NCI-H1694 treated with DMSO at 0.1 percent for 48 hours (cell line): ENCODE results near the gene ST8SIA3.
"Not testable (repeated sequence)": the region's sequence is repeated elsewhere in the genome, so short reads cannot be mapped to it uniquely, and the experiment has no call there.

Experiments
- DNase-seq: peaks from one replicate; lab custom pipeline; 2025; lab: John Stamatoyannopoulos, UW

Gene ST8SIA3

DNA sequence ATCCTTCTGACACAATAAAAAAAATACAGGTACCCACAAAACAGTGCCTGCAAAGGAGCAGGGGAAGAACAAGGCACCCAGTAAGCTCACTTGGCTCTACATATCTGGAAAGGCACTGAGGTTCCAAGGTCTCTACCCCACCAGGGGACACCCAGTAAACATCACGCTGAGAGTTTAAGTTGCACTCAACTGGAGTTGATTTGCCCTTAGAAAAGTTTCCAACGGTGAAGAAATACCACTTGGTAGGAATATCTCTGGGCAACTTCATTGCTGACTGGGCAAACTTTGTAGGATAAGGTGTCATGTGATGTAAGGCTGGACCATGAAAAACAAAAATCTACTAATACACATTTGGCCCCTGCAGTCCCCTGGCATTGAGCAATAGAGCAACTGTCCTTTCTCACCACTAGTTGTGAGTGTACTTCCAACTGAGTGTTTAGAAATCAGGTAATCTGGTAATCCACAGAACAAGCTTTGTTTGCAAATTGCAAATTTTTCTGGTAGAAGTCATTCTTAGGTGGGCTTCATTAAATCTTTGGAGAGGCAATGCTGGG, 14.2 kb downstream of the ST8SIA3 start:
- DNase-seq: no peak

DNA sequence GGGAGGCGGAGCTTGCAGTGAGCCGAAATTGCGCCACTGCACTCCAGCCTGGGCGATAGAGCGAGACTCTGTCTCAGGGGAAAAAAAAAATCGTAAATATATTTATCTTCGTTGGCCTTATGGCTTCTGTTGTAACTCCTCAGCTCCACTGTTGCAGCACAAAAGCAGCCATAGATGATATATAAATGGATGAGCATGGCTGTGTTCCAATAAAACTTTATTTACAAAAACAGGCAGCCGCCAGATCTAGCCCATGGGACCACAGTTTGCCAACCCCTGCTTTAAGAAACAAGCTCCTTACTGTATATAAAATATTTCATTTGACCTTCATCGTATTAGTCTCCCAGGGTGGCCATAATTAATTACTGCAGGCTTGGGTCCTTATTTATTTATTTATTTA, 20.1 kb downstream of the ST8SIA3 start:
- no peak for DNase-seq

DNA sequence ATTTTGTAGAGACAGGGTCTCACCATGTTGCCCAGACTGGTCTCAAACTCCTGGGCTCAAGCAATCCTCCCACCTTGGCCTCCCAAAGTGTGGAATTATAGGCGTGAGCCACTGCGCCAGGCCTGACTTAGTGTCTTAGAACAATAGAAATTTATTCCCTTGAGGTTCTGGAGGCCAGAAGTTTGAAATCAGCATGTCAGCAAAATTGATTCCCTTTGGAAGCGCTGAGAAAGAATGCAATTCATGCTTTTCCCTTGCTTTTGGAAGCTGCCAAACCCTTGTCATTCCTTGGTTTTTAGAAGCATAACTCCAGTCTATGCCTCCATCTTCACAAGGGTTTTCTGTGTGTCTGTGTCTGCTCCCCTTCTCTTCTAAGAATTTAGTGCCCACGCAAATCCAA, 20.7 kb downstream of the ST8SIA3 start:
- no peak for DNase-seq

DNA sequence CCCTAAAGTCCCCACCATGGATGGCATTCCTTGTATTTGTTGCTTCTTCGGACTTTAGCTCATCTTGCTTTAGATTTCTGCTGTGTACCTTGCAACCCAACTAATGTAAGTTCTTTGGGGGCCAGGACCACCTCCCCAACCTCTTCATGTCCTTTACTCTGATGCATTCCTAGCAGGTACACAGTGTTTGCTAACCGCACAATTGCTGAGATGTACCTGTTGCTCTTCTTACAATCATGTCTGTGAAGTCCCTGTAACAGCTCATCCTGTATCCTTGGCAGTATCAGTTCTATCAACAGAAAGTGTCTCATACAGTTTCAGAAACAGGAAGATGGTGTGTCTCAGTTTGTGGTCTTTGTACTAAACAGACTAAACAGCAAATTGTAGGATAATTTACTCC, 24.1 kb downstream of the ST8SIA3 start:
- no peak for DNase-seq

DNA sequence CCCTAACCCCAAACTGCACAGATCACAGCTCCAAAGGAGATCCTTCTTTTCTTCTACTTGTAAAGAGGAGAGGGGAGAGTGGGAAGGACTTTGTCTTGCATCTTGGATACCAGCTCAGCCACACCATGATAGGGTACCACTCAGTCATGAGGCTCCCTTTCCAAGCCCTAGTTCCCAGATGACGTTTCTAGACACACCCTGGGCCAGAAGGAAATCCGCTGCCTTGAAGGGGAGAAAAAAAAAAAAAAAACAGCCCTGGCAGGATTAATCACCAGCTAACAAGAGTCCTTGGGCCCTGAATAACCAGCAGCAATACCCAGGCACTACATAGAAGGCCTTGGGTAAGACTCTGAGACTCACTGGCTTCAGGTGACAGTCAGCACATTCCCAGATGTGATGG, 36.9 kb downstream of the ST8SIA3 start:
- DNase-seq: no peak

DNA sequence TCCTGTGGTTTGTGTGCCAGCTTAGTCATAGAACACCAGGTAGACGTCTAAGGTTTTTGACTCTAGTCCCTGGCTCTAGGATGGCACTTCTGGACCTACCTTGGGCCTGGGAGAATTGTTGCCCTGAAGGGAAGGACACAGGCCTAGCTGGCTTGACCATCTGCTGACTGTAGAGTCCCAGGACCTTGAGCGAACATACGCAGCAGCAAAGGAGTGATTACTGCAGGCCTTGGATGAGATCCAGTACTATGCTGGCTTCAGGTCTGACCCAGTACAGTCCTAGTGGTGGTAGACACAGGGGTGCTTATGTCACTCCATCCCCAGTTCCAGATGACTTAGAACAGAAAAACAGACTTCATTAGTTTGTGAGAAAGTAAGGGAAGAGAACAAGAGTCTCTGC, 37.7 kb downstream of the ST8SIA3 start:
- no peak for DNase-seq

DNA sequence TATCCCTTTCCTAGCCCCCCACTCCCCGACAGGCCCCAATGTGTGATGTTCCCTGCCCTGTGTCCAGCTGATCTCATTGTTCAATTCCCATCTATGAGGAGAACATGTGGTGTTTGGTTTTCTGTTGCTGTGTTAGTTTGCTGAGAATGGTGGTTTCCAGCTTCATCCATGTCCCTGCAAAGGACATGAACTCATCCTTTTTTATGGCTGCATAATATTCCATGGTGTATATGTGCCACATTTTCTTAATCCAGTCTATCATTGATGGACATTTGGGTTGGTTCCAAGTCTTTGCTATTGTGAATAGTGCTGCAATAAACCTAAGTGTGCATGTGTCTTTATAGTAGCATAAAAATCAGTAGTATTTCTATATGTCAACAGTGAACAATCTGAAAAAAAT, 42.4 kb downstream of the ST8SIA3 start:
- not testable (repeated sequence) for DNase-seq

DNA sequence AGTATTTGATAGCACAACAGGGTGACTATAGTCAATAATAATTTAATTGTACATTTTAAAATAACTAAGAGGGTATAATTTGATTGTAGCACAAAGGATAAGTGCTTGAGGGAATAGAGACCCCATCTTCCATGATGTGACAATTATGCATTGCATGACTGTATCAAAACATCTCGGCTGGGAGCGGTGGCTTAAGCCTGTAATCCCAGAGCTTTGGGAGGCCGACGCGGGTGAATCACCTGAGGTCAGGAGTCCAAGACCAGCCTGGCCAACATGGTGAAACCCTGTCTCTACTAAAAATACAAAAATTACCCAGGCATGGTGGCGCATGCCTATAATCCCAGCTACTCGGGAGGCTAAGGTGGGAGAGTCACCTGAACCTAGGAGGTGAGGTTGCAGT, 44.5 kb downstream of the ST8SIA3 start:
- not testable (repeated sequence) for DNase-seq

DNA sequence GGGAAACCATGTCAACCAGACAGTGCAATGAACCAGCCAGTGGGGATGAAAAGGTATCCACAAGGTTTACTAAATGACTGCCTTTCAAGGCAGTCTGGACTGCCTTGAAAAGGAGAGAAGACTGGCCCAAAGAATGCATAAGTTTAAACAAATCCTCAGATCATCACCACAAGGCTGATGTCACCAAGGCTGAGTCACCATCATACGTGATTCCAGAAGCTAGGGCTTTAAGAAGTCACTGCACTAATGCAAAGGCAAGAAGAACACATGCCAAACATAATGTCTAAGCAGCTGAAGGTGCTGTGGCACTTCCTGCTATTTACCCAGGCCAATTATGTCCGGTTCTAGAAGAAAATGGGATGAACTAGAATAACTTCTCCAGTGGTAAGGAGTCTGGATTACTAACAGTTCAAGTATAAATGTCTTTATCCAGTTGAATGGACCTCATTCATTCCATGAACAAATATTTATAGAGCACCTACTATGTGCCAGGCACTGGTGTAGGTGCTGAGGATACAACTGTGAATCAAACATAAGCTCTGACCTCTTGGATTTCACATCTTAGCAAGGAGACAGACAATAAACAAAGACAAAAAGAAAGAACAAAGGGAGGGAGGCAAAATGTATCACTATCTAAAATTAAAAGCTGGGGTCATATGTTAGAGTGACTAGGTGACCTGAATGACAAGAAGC, 45.2 kb downstream of the ST8SIA3 start:
- DNase-seq: no peak

DNA sequence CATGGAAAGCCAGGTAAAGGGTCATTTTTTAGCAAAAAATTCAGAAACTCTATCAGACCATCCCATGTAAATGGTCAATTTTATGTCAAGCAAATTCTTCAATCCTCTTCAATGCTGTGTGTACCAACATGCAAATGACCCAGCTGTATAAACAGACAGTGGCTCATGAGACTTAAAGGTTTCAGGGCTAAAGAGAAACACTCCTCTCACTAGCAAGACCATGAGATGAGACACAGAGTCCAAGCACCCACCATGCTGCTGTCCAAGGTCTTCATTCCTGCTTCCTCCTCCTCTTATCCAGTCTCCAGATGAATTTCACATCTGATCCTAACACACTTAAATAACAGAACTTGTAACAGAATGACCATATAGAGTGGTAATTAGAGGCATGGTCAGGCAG, 52.0 kb downstream of the ST8SIA3 start:
- no peak for DNase-seq

DNA sequence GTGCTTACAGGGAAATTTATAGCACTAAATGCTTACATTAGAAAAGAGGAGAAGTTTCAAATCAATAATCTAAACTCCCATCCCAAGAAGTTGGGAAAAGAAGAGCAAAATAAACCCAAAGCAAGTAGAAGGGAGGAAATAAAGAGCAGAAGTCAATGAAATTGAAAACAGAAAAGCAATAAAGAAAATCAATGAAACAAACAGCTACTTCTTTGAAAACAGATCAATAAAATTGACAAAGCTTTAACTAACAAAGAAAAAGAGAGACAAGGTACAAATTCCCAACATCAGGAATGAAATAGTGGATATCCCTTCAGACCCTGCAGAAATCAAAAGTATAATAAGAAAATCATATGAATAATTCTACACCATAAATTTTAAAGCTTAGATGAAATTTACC, 57.3 kb downstream of the ST8SIA3 start:
- no peak for DNase-seq

DNA sequence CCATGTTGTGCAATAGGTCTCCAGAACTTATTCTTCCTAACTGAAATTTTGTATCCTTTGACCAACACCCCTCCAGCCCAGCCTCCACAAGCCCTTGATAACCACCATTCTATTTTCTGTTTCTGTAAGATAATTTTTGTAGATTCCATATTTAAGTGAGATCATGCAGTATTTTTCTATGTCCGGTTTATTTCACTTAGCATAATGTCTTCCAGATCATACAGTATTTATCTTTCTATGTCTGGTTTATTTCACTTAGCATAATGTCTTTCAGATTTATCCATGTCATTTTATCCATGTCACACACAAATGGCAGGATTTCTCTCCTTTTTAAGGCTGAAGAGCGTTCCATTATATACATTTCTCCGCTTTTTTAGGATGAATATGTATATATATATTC, 58.4 kb downstream of the ST8SIA3 start:
- DNase-seq: no peak

DNA sequence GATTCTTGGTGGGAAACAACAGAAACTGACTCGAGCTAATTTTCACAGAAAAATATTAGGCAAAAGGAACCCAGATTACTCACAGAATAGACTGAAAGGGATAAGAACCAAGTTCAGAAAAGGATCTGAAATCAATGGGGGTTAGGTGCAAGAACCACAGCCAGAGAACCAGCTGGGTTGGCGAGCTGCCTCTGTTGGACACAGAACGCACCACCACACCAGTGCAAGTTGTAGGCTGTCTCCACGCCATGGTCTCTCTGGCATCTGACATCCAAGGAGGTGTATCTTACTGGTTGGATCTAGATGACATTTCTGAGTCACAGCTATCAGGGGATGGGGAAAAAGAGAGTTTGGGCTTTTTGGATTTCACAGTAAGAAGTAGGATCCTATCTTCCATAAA, 64.2 kb downstream of the ST8SIA3 start:
- no peak for DNase-seq
